Effector memory CD8-positive, alpha-beta T cell (primary cell): ENCODE measurements around the gene WDHD1.
"Not testable (repeated sequence)": the region's sequence is repeated elsewhere in the genome, so short reads cannot be mapped to it uniquely, and the experiment has no call there.

ENCODE experiments used
- ATAC-seq: fragments of 150-1000 bp; cut with Tn5 transposase; replicated peaks from 2 replicates; pipeline ENCODE4 v1.10.0; 2021; ENCODE audit warnings: mild to moderate bottlenecking, moderate library complexity
- DNase-seq, 3 experiments: peaks; one replicate each; pipeline ENCODE4 v3.0.0; 2021
- H3K27ac Mint-ChIP-seq, 2 donors: one replicate each; pipeline ENCODE4 v1.8.0; 2022; ENCODE audit warnings: mild to moderate bottlenecking in 2 of 2, mixed read lengths in 2 of 2, moderate library complexity in 2 of 2
- H3K27me3 Mint-ChIP-seq, 2 donors: one replicate each; pipeline ENCODE4 v1.8.0; 2022; ENCODE audit warnings: mixed read lengths in 2 of 2
- H3K36me3 Mint-ChIP-seq: one replicate; pipeline ENCODE4 v1.8.0; 2022; ENCODE audit warnings: mild to moderate bottlenecking, moderate library complexity, mixed read lengths; ENCODE audit not compliant: insufficient read depth
- H3K4me1 Mint-ChIP-seq, 2 donors: one replicate each; pipeline ENCODE4 v1.8.0; 2022; ENCODE audit warnings: low read depth in 2 of 2, mixed read lengths in 2 of 2
- H3K4me3 Mint-ChIP-seq, 2 donors: one replicate each; pipeline ENCODE4 v1.8.0; 2022; ENCODE audit warnings: mild to moderate bottlenecking in 2 of 2, mixed read lengths in 2 of 2, moderate library complexity in 2 of 2
- H3K9me3 Mint-ChIP-seq, 2 donors: one replicate each; pipeline ENCODE4 v1.8.0; 2022; ENCODE audit warnings: mixed read lengths in 2 of 2

WDHD1 gene

DNA sequence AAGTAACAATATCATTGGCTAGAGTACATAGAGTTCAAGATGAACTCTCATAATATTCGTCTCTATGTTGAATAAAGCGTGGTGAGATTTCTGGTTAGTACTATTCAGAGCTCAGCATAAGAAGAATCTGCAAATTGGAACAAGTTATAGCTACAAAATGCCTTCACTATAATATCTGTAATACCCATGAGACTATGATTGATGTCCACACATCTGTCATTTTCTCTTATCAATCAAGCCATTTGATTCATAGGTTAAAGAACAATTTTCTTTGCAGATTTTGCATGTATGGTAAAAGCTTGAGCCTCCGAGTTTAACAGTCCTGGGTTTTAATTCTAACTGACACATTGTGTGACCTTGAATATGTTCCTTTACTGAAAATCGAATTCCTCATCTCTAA, 1.6 kb upstream of the WDHD1 start:
- peaks cover 27% of the 10 kb centered on the region for H3K36me3 Mint-ChIP-seq
- no peak for ATAC-seq
- peaks cover 27 to 47% of the 10 kb centered on the region in 2 donors for H3K4me1 Mint-ChIP-seq
- H3K4me3 Mint-ChIP-seq = peak overlapping the region; percentile 86 to 92
- H3K27me3 Mint-ChIP-seq = no peaks in the 10 kb centered on the region
- no peak for DNase-seq
- H3K27ac Mint-ChIP-seq = no peak overlapping the region
- no peaks in the 10 kb centered on the region for H3K9me3 Mint-ChIP-seq

DNA sequence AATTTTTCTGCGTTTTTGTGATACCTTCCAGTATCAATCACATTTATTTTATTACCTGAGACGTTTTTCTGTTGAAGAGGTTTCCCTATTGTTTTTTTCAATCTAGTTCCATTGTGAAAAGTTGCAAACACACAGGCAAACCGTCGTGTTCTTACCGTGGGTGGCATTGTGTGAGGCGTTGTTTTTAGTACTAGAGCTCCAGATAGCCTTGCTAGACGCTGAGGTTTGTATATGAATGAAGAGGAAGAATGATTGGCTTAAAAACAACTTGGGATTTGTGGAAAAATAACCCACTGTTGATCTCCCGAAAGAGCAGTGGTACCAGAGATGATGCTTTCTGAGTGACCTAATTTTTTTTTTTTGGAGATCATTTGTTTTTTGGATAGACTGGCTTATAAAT, 1.2 kb upstream of the WDHD1 start:
- no peaks in the 10 kb centered on the region for H3K27me3 Mint-ChIP-seq
- no peaks in the 10 kb centered on the region for H3K9me3 Mint-ChIP-seq
- peak overlapping the region; percentile 94 to 95 for H3K27ac Mint-ChIP-seq
- peak overlapping the region; percentile 86 to 92 for H3K4me3 Mint-ChIP-seq
- DNase-seq = no peak
- peaks cover 23% of the 10 kb centered on the region for H3K36me3 Mint-ChIP-seq
- ATAC-seq = no peak
- H3K4me1 Mint-ChIP-seq = peaks cover 27 to 47% of the 10 kb centered on the region in 2 donors

GRCh38 chr14:55026441-55026792, 482 bp downstream of the WDHD1 start:
- Mint-ChIP-seq H3K27me3 (no peaks in the 10 kb centered on the region), H3K36me3 (peaks cover 16% of the 10 kb centered on the region)

GRCh38 chr14:55025948-55026347, 951 bp downstream of the WDHD1 start:
- no peak for ATAC-seq

More at GRCh38 chr14:55026441-55026792, 482 bp downstream of the WDHD1 start:
- H3K4me3 Mint-ChIP-seq = peak overlapping the region; percentile 86 to 92
- no peak for ATAC-seq
- no peaks in the 10 kb centered on the region for H3K9me3 Mint-ChIP-seq
- peaks cover 27 to 45% of the 10 kb centered on the region in 2 donors for H3K4me1 Mint-ChIP-seq
- peak overlapping the region; percentile 94 to 95 for H3K27ac Mint-ChIP-seq
- no peak for DNase-seq

DNA sequence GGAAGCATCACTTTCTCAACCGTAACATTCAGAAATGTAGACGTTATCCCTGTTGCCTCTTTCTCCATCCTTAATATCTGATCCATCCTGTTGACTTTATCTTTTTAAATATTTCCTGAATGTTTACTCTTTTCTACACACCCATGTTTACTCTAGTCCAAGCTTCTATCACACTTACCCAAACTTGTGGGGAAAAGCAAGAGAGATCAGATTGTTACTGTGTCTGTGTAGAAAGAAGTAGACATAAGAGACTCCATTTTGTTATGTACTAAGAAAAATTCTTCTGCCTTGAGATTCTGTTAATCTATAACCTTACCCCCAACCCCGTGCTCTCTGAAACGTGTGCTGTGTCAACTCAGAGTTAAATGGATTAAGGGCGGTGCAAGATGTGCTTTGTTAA, 2.5 kb downstream of the WDHD1 start:
- not testable (repeated sequence) for ATAC-seq, H3K27me3 Mint-ChIP-seq, DNase-seq, H3K9me3 Mint-ChIP-seq, H3K4me3 Mint-ChIP-seq, H3K27ac Mint-ChIP-seq
- Mint-ChIP-seq H3K36me3 (peaks cover 16% of the 10 kb centered on the region), H3K4me1 (peaks cover 27 to 34% of the 10 kb centered on the region in 2 donors)

More at GRCh38 chr14:55025948-55026347, 951 bp downstream of the WDHD1 start:
- no peak for DNase-seq
- Mint-ChIP-seq H3K4me3 (peak overlapping the region; percentile 86 to 92), H3K36me3 (peaks cover 16% of the 10 kb centered on the region), H3K27me3 (no peaks in the 10 kb centered on the region), H3K9me3 (no peaks in the 10 kb centered on the region), H3K4me1 (peaks cover 27 to 41% of the 10 kb centered on the region in 2 donors), H3K27ac (peak overlapping the region; percentile 94 to 95)

GRCh38 chr14:55019968-55020554, 6.8 kb downstream of the WDHD1 start:
- DNase-seq (no peak), ATAC-seq (no peak)
- peaks cover 3% of the 10 kb centered on the region for H3K36me3 Mint-ChIP-seq
- no peaks in the 10 kb centered on the region for H3K27me3 Mint-ChIP-seq
- H3K27ac Mint-ChIP-seq = peak overlapping the region in 1 of 2 donors; percentile 9
- H3K4me3 Mint-ChIP-seq = no peak overlapping the region
- H3K9me3 Mint-ChIP-seq = no peaks in the 10 kb centered on the region
- H3K4me1 Mint-ChIP-seq = peaks cover 0 to 4% of the 10 kb centered on the region in 2 donors

- ATAC-seq (no peak), DNase-seq (no peak)
- Mint-ChIP-seq H3K9me3 (no peaks in the 10 kb centered on the region), H3K4me1 (no peaks in the 10 kb centered on the region), H3K27me3 (no peaks in the 10 kb centered on the region), H3K36me3 (no peaks in the 10 kb centered on the region), H3K4me3 (no peak overlapping the region), H3K27ac (no peak overlapping the region)
Measured at GRCh38 chr14:55015006-55015405, 11.9 kb downstream of the WDHD1 start.

GRCh38 chr14:55005071-55005470, 21.8 kb downstream of the WDHD1 start:
- ATAC-seq (no peak), DNase-seq (no peak)
- Mint-ChIP-seq H3K27ac (peak overlapping the region in 1 of 2 donors; percentile 29), H3K9me3 (no peaks in the 10 kb centered on the region), H3K4me3 (no peak overlapping the region), H3K27me3 (no peaks in the 10 kb centered on the region), H3K4me1 (no peaks in the 10 kb centered on the region), H3K36me3 (peaks cover 6% of the 10 kb centered on the region)

DNA sequence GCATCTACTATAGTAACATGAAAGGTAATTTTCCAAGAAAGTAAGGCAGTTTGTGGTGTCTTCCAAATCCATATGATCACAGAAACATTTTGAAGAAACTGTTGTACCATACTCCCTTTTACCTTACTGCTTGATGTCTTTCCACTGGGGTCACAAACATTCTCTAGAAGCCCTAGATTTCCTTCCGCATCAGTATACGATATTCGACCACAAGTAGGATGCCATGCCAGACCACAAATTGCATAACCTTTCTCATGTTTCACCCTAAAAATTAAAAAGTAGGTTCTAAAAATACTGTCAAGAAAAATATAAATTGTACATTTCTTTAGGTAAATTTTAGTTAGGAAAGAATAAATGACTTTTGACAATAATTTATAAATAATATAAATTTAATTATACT, 26.5 kb downstream of the WDHD1 start:
- Mint-ChIP-seq H3K9me3 (no peaks in the 10 kb centered on the region), H3K4me3 (no peak overlapping the region), H3K27ac (no peak overlapping the region), H3K27me3 (no peaks in the 10 kb centered on the region), H3K36me3 (peaks cover 8% of the 10 kb centered on the region), H3K4me1 (no peaks in the 10 kb centered on the region)
- ATAC-seq = peak; percentile 97
- no peak for DNase-seq

GRCh38 chr14:54985156-54985555, 41.7 kb downstream of the WDHD1 start:
- Mint-ChIP-seq H3K4me1 (no peaks in the 10 kb centered on the region), H3K4me3 (no peak overlapping the region), H3K27me3 (no peaks in the 10 kb centered on the region), H3K9me3 (no peaks in the 10 kb centered on the region), H3K36me3 (peaks cover 2% of the 10 kb centered on the region), H3K27ac (peak overlapping the region in 1 of 2 donors; percentile 3)
- no peak for DNase-seq
- ATAC-seq = no peak

- no peak for DNase-seq
- no peak for ATAC-seq
- Mint-ChIP-seq H3K4me3 (no peak overlapping the region), H3K27ac (no peak overlapping the region), H3K4me1 (peaks cover 0 to 7% of the 10 kb centered on the region in 2 donors), H3K36me3 (no peaks in the 10 kb centered on the region), H3K9me3 (no peaks in the 10 kb centered on the region), H3K27me3 (no peaks in the 10 kb centered on the region)
Measured at GRCh38 chr14:54981698-54982097, 45.2 kb downstream of the WDHD1 start.

DNA sequence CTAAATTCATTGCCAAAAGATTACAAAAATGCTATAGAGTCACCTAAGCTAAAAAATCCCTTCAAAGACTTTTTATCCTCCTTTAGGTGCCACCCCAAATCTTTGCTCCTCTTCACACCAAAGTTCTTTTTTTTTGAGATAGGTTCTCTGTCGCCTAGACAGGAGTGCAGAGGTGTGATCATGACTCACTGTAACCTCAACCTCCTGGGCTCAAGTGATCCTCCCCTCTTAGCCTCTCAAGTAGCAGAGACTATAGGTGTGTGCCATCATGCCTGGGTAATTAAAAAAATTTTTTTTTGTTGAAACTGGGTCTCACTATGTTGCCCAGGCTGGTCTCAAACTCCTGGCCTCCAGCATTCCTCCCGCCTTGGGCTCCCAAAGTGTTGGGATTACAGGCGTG, 47.9 kb downstream of the WDHD1 start:
- DNase-seq = no peak
- Mint-ChIP-seq H3K4me3 (no peak overlapping the region), H3K9me3 (no peaks in the 10 kb centered on the region), H3K4me1 (peaks cover 2 to 7% of the 10 kb centered on the region in 2 donors), H3K27me3 (no peaks in the 10 kb centered on the region), H3K27ac (peak overlapping the region in 1 of 2 donors; percentile 73), H3K36me3 (no peaks in the 10 kb centered on the region)
- no peak for ATAC-seq

DNA sequence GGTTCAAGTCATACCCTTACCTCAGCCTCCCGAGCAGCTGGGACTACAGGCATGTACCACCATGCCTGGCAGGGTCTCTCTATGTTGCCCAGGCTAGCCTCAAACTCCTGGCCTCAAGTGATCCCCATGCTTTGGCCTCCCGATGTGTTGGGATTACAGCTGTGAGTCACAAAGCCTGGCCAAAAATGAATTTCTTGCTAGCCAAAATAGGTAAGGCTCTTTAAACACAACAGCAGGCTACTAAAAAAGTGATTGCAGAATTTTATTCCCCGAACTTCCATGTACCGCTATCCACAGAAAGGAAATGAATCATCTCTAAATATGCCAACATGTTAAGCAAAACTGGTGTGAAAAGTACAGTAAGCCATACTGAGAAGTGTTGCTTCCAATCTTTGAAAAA, 50.6 kb downstream of the WDHD1 start:
- Mint-ChIP-seq H3K27me3 (no peaks in the 10 kb centered on the region), H3K9me3 (no peaks in the 10 kb centered on the region), H3K36me3 (peaks cover 3% of the 10 kb centered on the region), H3K4me3 (no peak overlapping the region), H3K27ac (peak overlapping the region in 1 of 2 donors; percentile 51), H3K4me1 (peaks cover 2 to 7% of the 10 kb centered on the region in 2 donors)
- DNase-seq = no peak
- ATAC-seq = no peak

DNA sequence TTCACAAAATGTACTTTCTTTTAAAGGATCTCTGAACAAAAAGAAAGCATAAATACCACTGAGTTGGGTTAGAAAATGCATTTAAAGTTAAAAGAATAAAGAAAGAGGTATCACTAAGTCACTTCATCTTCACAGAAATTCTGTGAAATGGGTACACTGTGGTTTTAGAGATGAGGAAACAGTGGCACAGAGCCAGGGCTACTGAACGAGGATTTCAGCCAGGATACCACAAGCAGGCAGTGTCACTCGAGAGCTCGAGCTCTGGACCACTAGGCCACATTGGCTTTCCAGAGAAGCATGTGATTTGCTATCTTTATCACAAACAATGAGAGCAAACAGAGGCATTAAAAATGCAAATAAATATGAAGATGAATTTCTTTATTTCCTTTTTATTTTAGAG, 51.0 kb downstream of the WDHD1 start:
- no peak overlapping the region for H3K4me3 Mint-ChIP-seq
- no peaks in the 10 kb centered on the region for H3K9me3 Mint-ChIP-seq
- peaks cover 3% of the 10 kb centered on the region for H3K36me3 Mint-ChIP-seq
- no peak for DNase-seq
- peak; percentile 42 for ATAC-seq
- H3K4me1 Mint-ChIP-seq = peaks cover 2 to 7% of the 10 kb centered on the region in 2 donors
- no peaks in the 10 kb centered on the region for H3K27me3 Mint-ChIP-seq
- H3K27ac Mint-ChIP-seq = peak overlapping the region in 1 of 2 donors; percentile 51
